OCI-LY7 (cell line): ENCODE data around the gene ABRAXAS1. TPM values are rescaled to one million over a fixed set of nuclear protein-coding genes. Genes with fewer than 3 reads are reported as not detected.

ENCODE experiments used
- BruUV-seq: library from RNA; stranded (reverse); fragments of 400-500 nt; replicated peaks from 2 replicates; lab custom pipeline; 2021; lab: Mats Ljungman, UMichigan
- CTCF ChIA-PET: fragments of 300-600 bp; sonication (Branson Sonifier 250); formaldehyde crosslinking; loops from one replicate; lab custom pipeline; 2022; ENCODE audit warnings: antibody characterized with exemption; ENCODE audit not compliant: unreplicated experiment; lab: Charles Lee
- POLR2A ChIA-PET: fragments of 300-600 bp; sonication (Branson Sonifier 250); formaldehyde crosslinking; loops from one replicate; lab custom pipeline; 2022; ENCODE audit warnings: antibody characterized with exemption; lab: Charles Lee
- DNase-seq: peaks from one replicate; pipeline ENCODE4 v3.0.0-alpha.2; 2015; ENCODE audit warnings: low spot score
- H2AFZ ChIP-seq: fragments of 200-600 bp; sonication (generic), shearing (Covaris generic); 2 replicates; pipeline ENCODE4 v1.6.1; 2014; ENCODE audit warnings: mild to moderate bottlenecking, antibody characterized with exemption, low read length, moderate library complexity
- H3K27ac ChIP-seq: fragments of 200-600 bp; sonication (generic); 2 replicates; pipeline ENCODE4 v1.5.1; 2014; ENCODE audit warnings: mixed run types, low read depth, mild to moderate bottlenecking, moderate library complexity, low read length, inconsistent platforms; ENCODE audit not compliant: poor library complexity, severe bottlenecking
- H3K36me3 ChIP-seq: fragments of 200-600 bp; sonication (generic); 2 replicates; pipeline ENCODE4 v1.6.1; 2014; ENCODE audit warnings: mild to moderate bottlenecking, antibody characterized with exemption, low read length, moderate library complexity, mixed read lengths; ENCODE audit not compliant: insufficient read depth
- H3K4me1 ChIP-seq: fragments of 200-600 bp; sonication (generic); 2 replicates; pipeline ENCODE4 v1.5.1; 2014; ENCODE audit warnings: mild to moderate bottlenecking, low read length; ENCODE audit not compliant: insufficient read depth, poor library complexity, severe bottlenecking
- H3K4me2 ChIP-seq: fragments of 200-600 bp; sonication (generic); 2 replicates; pipeline ENCODE4 v1.6.1; 2014; ENCODE audit warnings: mild to moderate bottlenecking, low read length
- H3K4me3 ChIP-seq: fragments of 200-600 bp; sonication (generic); 2 replicates; pipeline ENCODE4 v1.5.1; 2014; ENCODE audit warnings: mild to moderate bottlenecking, low read depth, low read length; ENCODE audit not compliant: poor library complexity, severe bottlenecking
- H3K79me2 ChIP-seq: fragments of 200-600 bp; sonication (generic); 2 replicates; pipeline ENCODE4 v1.6.1; 2016; ENCODE audit warnings: low read depth, mild to moderate bottlenecking, low read length, moderate library complexity, mixed read lengths; ENCODE audit not compliant: insufficient read depth
- H3K9me2 ChIP-seq: fragments of 200-600 bp; sonication (generic); 2 replicates; pipeline ENCODE4 v1.6.1; 2016; ENCODE audit warnings: mild to moderate bottlenecking, low read length, mixed read lengths; ENCODE audit not compliant: insufficient read depth
- H3K9me3 ChIP-seq: fragments of 200-600 bp; sonication (generic); 2 replicates; pipeline ENCODE4 v1.6.1; 2014; ENCODE audit warnings: mild to moderate bottlenecking, mixed run types, low read length, mixed read lengths
- H4K20me1 ChIP-seq: fragments of 200-600 bp; sonication (generic); 2 replicates; pipeline ENCODE4 v1.6.1; 2014; ENCODE audit warnings: mild to moderate bottlenecking, antibody characterized with exemption, low read length, moderate library complexity, mixed read lengths; ENCODE audit not compliant: insufficient read depth
- CTCF ChIP-seq: fragments of 200-600 bp; sonication (generic); conservative IDR thresholded peaks from 2 replicates; pipeline ENCODE4 v1.5.1; 2014; ENCODE audit warnings: mild to moderate bottlenecking, antibody characterized with exemption, low read length, moderate library complexity, mixed read lengths
- EZH2phosphoT487 ChIP-seq: fragments of 200-600 bp; sonication (generic); IDR thresholded peaks from 2 replicates; pipeline ENCODE4 v1.6.1; 2018; ENCODE audit warnings: low read depth, borderline replicate concordance, mild to moderate bottlenecking, mixed run types, antibody characterized with exemption, low read length, moderate library complexity, mixed read lengths
- intact Hi-C: fragments of 100-400 bp; cut with micrococcal nuclease; formaldehyde crosslinking; loops from one replicate; pipeline ENCODE4 v1.10.0; 2022; ENCODE audit not compliant: unreplicated experiment
- total RNA-seq, 2 experiments: library from RNA; depleted of rRNA in 1 of 2; stranded (reverse); fragments of >200 nt in 1 of 2; shearing (Covaris generic) in 1 of 2; gene quantifications; 2 replicates each; pipeline ENCODE4 v1.2.3, GENCODE V29; 2014 to 2022

Gene ABRAXAS1
- total RNA-seq, 2 experiments from 2014 or later = 24.4 to 26.5 TPM

GRCh38 chr4:83522239-83522638 lies 37.3 kb upstream of the ABRAXAS1 start:
- Histone ChIP-seq H3K4me1 (no peaks in the 10 kb centered on the region), H3K36me3 (no peaks in the 10 kb centered on the region), H4K20me1 (no peaks in the 10 kb centered on the region), H3K9me2 (no peaks in the 10 kb centered on the region), H3K9me3 (peaks cover 6% of the 10 kb centered on the region; the same call in 1 of the 2 replicates), H3K4me2 (no peak overlapping the region), H3K79me2 (no peaks in the 10 kb centered on the region), H2AFZ (no peak overlapping the region), H3K27ac (no peak overlapping the region), H3K4me3 (no peak overlapping the region)
- ChIA-PET POLR2A (interaction anchor here (0.8 kb wide), 1 partner anchor 13 kb away, joined by 3 read pairs; no protein-coding TSS in a partner anchor), CTCF (no interaction called here)
- no peak for DNase-seq
- TF ChIP-seq EZH2phosphoT487 (no peak), CTCF (no peak)
- BruUV-seq = no TSS peak
- intact Hi-C loops = no loop called here

- H3K79me2 ChIP-seq = no peaks in the 10 kb centered on the region
- H3K36me3 ChIP-seq = no peaks in the 10 kb centered on the region
- no peaks in the 10 kb centered on the region for H4K20me1 ChIP-seq
- no peak overlapping the region for H3K4me3 ChIP-seq
- no TSS peak for BruUV-seq
- intact Hi-C loops = no loop called here
- no peaks in the 10 kb centered on the region for H3K9me2 ChIP-seq
- H3K4me2 ChIP-seq = no peak overlapping the region
- H3K9me3 ChIP-seq = no peaks in the 10 kb centered on the region
- no peak for TF ChIP-seq CTCF
- no peak for TF ChIP-seq EZH2phosphoT487
- POLR2A ChIA-PET = no interaction called here
- no peak overlapping the region for H3K27ac ChIP-seq
- CTCF ChIA-PET = no interaction called here
- peak overlapping the region; percentile 40; the same call in 1 of the 2 replicates for H2AFZ ChIP-seq
- DNase-seq = no peak
- no peaks in the 10 kb centered on the region for H3K4me1 ChIP-seq
Observed at GRCh38 chr4:83516042-83516772, 31.3 kb upstream of the ABRAXAS1 start.

- H3K27ac ChIP-seq = no peak overlapping the region
- H3K4me2 ChIP-seq = no peak overlapping the region
- H4K20me1 ChIP-seq = no peaks in the 10 kb centered on the region
- H3K79me2 ChIP-seq = no peaks in the 10 kb centered on the region
- no peaks in the 10 kb centered on the region for H3K36me3 ChIP-seq
- H3K9me2 ChIP-seq = no peaks in the 10 kb centered on the region
- H3K9me3 ChIP-seq = no peaks in the 10 kb centered on the region
- no peak for DNase-seq
- no TSS peak for BruUV-seq
- intact Hi-C loops = no loop called here
- TF ChIP-seq EZH2phosphoT487 = no peak
- no peak for TF ChIP-seq CTCF
- ChIA-PET POLR2A (interaction anchor here (1.3 to 2.8 kb wide), 2 partner anchors 11 to 34 kb away, joined by 5 to 8 read pairs; no protein-coding TSS in a partner anchor), CTCF (no interaction called here)
- H3K4me1 ChIP-seq = no peaks in the 10 kb centered on the region
- no peak overlapping the region for H2AFZ ChIP-seq
- no peak overlapping the region for H3K4me3 ChIP-seq
Observed at GRCh38 chr4:83510442-83510841, 25.5 kb upstream of the ABRAXAS1 start.
